Osteocyte (in vitro differentiated cells): Measurements from ENCODE around the gene KMO. TPM values are rescaled to one million over a fixed set of nuclear protein-coding genes. Genes with fewer than 3 reads are reported as not detected.

Experiments used
- DNase-seq: peaks from one replicate; pipeline ENCODE4 v3.0.0; 2021; ENCODE audit warnings: mixed read lengths; ENCODE audit not compliant: unreplicated experiment; ENCODE audit errors: extremely low spot score
- H3K27ac Mint-ChIP-seq: one replicate; pipeline ENCODE4 v1.8.0; 2021; ENCODE audit warnings: mild to moderate bottlenecking, mixed read lengths; ENCODE audit not compliant: unreplicated experiment
- H3K27me3 Mint-ChIP-seq: one replicate; pipeline ENCODE4 v1.8.0; 2021; ENCODE audit warnings: mixed read lengths; ENCODE audit not compliant: unreplicated experiment
- H3K36me3 Mint-ChIP-seq: one replicate; pipeline ENCODE4 v1.8.0; 2021; ENCODE audit warnings: mixed read lengths; ENCODE audit not compliant: unreplicated experiment
- H3K4me1 Mint-ChIP-seq: one replicate; pipeline ENCODE4 v1.8.0; 2021; ENCODE audit warnings: mixed read lengths; ENCODE audit not compliant: unreplicated experiment
- H3K4me3 Mint-ChIP-seq: one replicate; pipeline ENCODE4 v1.8.0; 2021; ENCODE audit warnings: mild to moderate bottlenecking, moderate library complexity, mixed read lengths; ENCODE audit not compliant: unreplicated experiment
- H3K9me3 Mint-ChIP-seq: one replicate; pipeline ENCODE4 v1.8.0; 2021; ENCODE audit warnings: mixed read lengths; ENCODE audit not compliant: unreplicated experiment
- CTCF ChIP-seq: fragments of 200-600 bp; sonication (generic); IDR thresholded peaks from 2 replicates; pipeline ENCODE4 v1.5.0; 2021; ENCODE audit warnings: antibody characterized with exemption, mild to moderate bottlenecking, moderate library complexity
- total RNA-seq: library from RNA; stranded (reverse); gene quantifications from 2 replicates; pipeline ENCODE4 v1.2.1, GENCODE V29; 2021

Gene KMO
- total RNA-seq, 1 donor from 2014 or later = not detected

- H3K9me3 Mint-ChIP-seq = no peaks in the 10 kb centered on the region
- H3K4me1 Mint-ChIP-seq = no peaks in the 10 kb centered on the region
- TF ChIP-seq CTCF = no peak
- H3K4me3 Mint-ChIP-seq = no peak overlapping the region
- no peaks in the 10 kb centered on the region for H3K36me3 Mint-ChIP-seq
- DNase-seq = no peak
- H3K27ac Mint-ChIP-seq = no peak overlapping the region
- peaks cover 31% of the 10 kb centered on the region for H3K27me3 Mint-ChIP-seq
Observed at GRCh38 chr1:241560849-241561187, 28.6 kb downstream of the KMO start.

GRCh38 chr1:241569848-241570247 is 37.7 kb downstream of the KMO start:
- Mint-ChIP-seq H3K9me3 (peaks cover 17% of the 10 kb centered on the region), H3K4me1 (no peaks in the 10 kb centered on the region), H3K27me3 (peaks cover 55% of the 10 kb centered on the region), H3K4me3 (no peak overlapping the region), H3K27ac (no peak overlapping the region), H3K36me3 (no peaks in the 10 kb centered on the region)
- no peak for TF ChIP-seq CTCF
- DNase-seq = no peak

- no peak for DNase-seq
- no peak overlapping the region for H3K4me3 Mint-ChIP-seq
- H3K27me3 Mint-ChIP-seq = peaks cover 57% of the 10 kb centered on the region
- H3K36me3 Mint-ChIP-seq = no peaks in the 10 kb centered on the region
- no peak for TF ChIP-seq CTCF
- H3K4me1 Mint-ChIP-seq = no peaks in the 10 kb centered on the region
- peaks cover 47% of the 10 kb centered on the region for H3K9me3 Mint-ChIP-seq
- no peak overlapping the region for H3K27ac Mint-ChIP-seq
Observed at GRCh38 chr1:241574154-241574553, 42.0 kb downstream of the KMO start.

GRCh38 chr1:241579434-241579833 is 47.3 kb downstream of the KMO start:
- no peak for TF ChIP-seq CTCF
- H3K9me3 Mint-ChIP-seq = peaks cover 44% of the 10 kb centered on the region
- no peaks in the 10 kb centered on the region for H3K36me3 Mint-ChIP-seq
- no peak overlapping the region for H3K4me3 Mint-ChIP-seq
- peaks cover 16% of the 10 kb centered on the region for H3K27me3 Mint-ChIP-seq
- no peak overlapping the region for H3K27ac Mint-ChIP-seq
- no peaks in the 10 kb centered on the region for H3K4me1 Mint-ChIP-seq
- no peak for DNase-seq

- peaks cover 20% of the 10 kb centered on the region for H3K9me3 Mint-ChIP-seq
- DNase-seq = no peak
- no peaks in the 10 kb centered on the region for H3K36me3 Mint-ChIP-seq
- no peak overlapping the region for H3K27ac Mint-ChIP-seq
- H3K4me1 Mint-ChIP-seq = no peaks in the 10 kb centered on the region
- no peaks in the 10 kb centered on the region for H3K27me3 Mint-ChIP-seq
- TF ChIP-seq CTCF = no peak
- H3K4me3 Mint-ChIP-seq = no peak overlapping the region
Observed at GRCh38 chr1:241582921-241583321, 50.7 kb downstream of the KMO start.
